GM12878 (cell line): ENCODE measurements around the gene ATOH7. TPM values are rescaled to one million over a fixed set of nuclear protein-coding genes. Genes with fewer than 3 reads are reported as not detected.

Source experiments
- ATAC-seq: fragments of 200-7000 bp; cut with Tn5 transposase; 3 replicates; pipeline ENCODE4 v1.9.1; 2020; ENCODE audit warnings: mild to moderate bottlenecking, moderate library complexity
- BruUV-seq: library from RNA; stranded (reverse); fragments of 400-500 nt; replicated peaks from 2 replicates; lab custom pipeline; 2021; lab: Mats Ljungman, UMichigan
- CTCF ChIA-PET: fragments of 300-600 bp; sonication (Branson Sonifier 250); formaldehyde crosslinking; extraction: SDS; loops from one replicate; lab custom pipeline; 2021; ENCODE audit warnings: inconsistent platforms; lab: Yijun Ruan, JAX
- POLR2A ChIA-PET: fragments of 350-600 bp; formaldehyde crosslinking; extraction: SDS; loops from one replicate; lab custom pipeline; 2021; ENCODE audit warnings: inconsistent platforms; lab: Charles Lee
- RAD21 ChIA-PET: fragments of 300-600 bp; sonication (Branson Sonifier 250); formaldehyde crosslinking; loops from one replicate; lab custom pipeline; 2023; ENCODE audit warnings: antibody characterized with exemption; ENCODE audit not compliant: unreplicated experiment; lab: Charles Lee
- SMC1A ChIA-PET: fragments of 300-600 bp; sonication (Branson Sonifier 250); formaldehyde crosslinking; loops from one replicate; lab custom pipeline; 2023; ENCODE audit not compliant: unreplicated experiment, uncharacterized antibody; lab: Charles Lee
- DNase-seq: peaks from one replicate; pipeline ENCODE4 v3.0.0-alpha.2; 2011; ENCODE audit warnings: low read depth, low spot score
- FAIRE-seq: peaks from 3 replicates; lab custom pipeline; 2011; peaks lifted over from hg19 to GRCh38; lab: Jason Lieb, UNC
- H2AFZ ChIP-seq: 2 replicates; pipeline ENCODE4 v1.6.0; 2011; ENCODE audit warnings: low read depth, low read length, control low read depth; ENCODE audit not compliant: control insufficient read depth
- H3K27ac ChIP-seq: 2 replicates; pipeline ENCODE4 v1.5.1; 2011; ENCODE audit warnings: control low read depth; ENCODE audit not compliant: control insufficient read depth, insufficient read depth
- H3K27me3 ChIP-seq, 2 experiments: replicated peaks in 1 of 2; 2 replicates each; pipeline versions ENCODE4 v1.6.0 to v1.6.1; 2011; ENCODE audit warnings: low read length in 1 of 2; ENCODE audit not compliant: control insufficient read depth in 2 of 2, insufficient read depth in 2 of 2
- H3K36me3 ChIP-seq, 2 experiments: 2 replicates each; pipeline ENCODE4 v1.5.1; 2011; ENCODE audit warnings: low read length in 1 of 2; ENCODE audit not compliant: control insufficient read depth in 2 of 2, insufficient read depth in 2 of 2
- H3K4me1 ChIP-seq: 2 replicates; pipeline ENCODE4 v1.6.1; 2011; ENCODE audit warnings: mild to moderate bottlenecking, low read length, moderate library complexity, mixed read lengths; ENCODE audit not compliant: control insufficient read depth, insufficient read depth
- H3K4me2 ChIP-seq: 2 replicates; pipeline ENCODE4 v1.6.0; 2011; ENCODE audit warnings: control low read depth; ENCODE audit not compliant: control insufficient read depth, insufficient read depth
- H3K4me3 ChIP-seq: fragments of 200-600 bp; sonication (generic); 2 replicates; pipeline ENCODE4 v1.5.1; 2016
- H3K79me2 ChIP-seq: 2 replicates; pipeline ENCODE4 v1.6.0; 2011; ENCODE audit warnings: low read length; ENCODE audit not compliant: control insufficient read depth, insufficient read depth
- H3K9ac ChIP-seq: 2 replicates; pipeline ENCODE4 v1.8.0; 2011; ENCODE audit warnings: low read length, control low read depth, mixed read lengths; ENCODE audit not compliant: control insufficient read depth, insufficient read depth
- H3K9me3 ChIP-seq: replicated peaks from 3 replicates; pipeline ENCODE4 v1.5.1; 2011; ENCODE audit warnings: mild to moderate bottlenecking, low read length; ENCODE audit not compliant: control insufficient read depth, insufficient read depth
- H4K20me1 ChIP-seq: 2 replicates; pipeline ENCODE4 v1.6.0; 2011; ENCODE audit not compliant: control insufficient read depth, insufficient read depth
- ATF2 ChIP-seq: IDR thresholded peaks from 2 replicates; pipeline ENCODE4 v1.6.1; 2012; ENCODE audit warnings: low read length, inconsistent platforms
- CBFB ChIP-seq: IDR thresholded peaks from 2 replicates; pipeline ENCODE4 v1.6.1; 2016; ENCODE audit warnings: antibody characterized with exemption, low read depth
- CEBPZ ChIP-seq: fragments of 150-350 bp; IDR thresholded peaks from 2 replicates; pipeline ENCODE4 v1.6.1; 2016; ENCODE audit warnings: low read depth, low read length
- CHD2 ChIP-seq: IDR thresholded peaks from 2 replicates; pipeline ENCODE4 v1.6.1; 2011; ENCODE audit warnings: low read depth, low read length, improper control_type of control experiment, borderline replicate concordance
- EP300 ChIP-seq, 2 experiments: fragments of 150-350 bp in 1 of 2; IDR thresholded peaks; 2 replicates each; pipeline ENCODE4 v1.6.1; 2011 to 2012; ENCODE audit warnings: low read depth in 2 of 2, low read length in 2 of 2, borderline replicate concordance in 1 of 2, improper control_type of control experiment in 1 of 2, inconsistent platforms in 1 of 2; ENCODE audit not compliant: control insufficient read depth in 1 of 2
- EZH2 ChIP-seq: IDR thresholded peaks from 2 replicates; pipeline ENCODE4 v1.6.1; 2012; ENCODE audit warnings: low read depth, mild to moderate bottlenecking, control low read depth, inconsistent platforms, low read length, borderline replicate concordance; ENCODE audit not compliant: control insufficient read depth
- JUND ChIP-seq: IDR thresholded peaks from 2 replicates; pipeline ENCODE4 v1.6.1; 2012; ENCODE audit warnings: low read depth, mild to moderate bottlenecking, low read length, improper control_type of control experiment, moderate library complexity
- MLLT1 ChIP-seq: fragments of 450-650 bp; IDR thresholded peaks from 2 replicates; pipeline ENCODE4 v1.6.1; 2016; ENCODE audit warnings: mild to moderate bottlenecking
- NFXL1 ChIP-seq: fragments of 450-650 bp; IDR thresholded peaks from 2 replicates; pipeline ENCODE4 v1.6.1; 2017; ENCODE audit warnings: antibody characterized with exemption, mild to moderate bottlenecking, borderline replicate concordance
- NR2C2 ChIP-seq: IDR thresholded peaks from 2 replicates; pipeline ENCODE4 v1.6.1; 2011; ENCODE audit warnings: borderline replicate concordance, low read depth; ENCODE audit not compliant: control insufficient read depth, insufficient read length
- POLR2A ChIP-seq: IDR thresholded peaks from 2 replicates; pipeline ENCODE4 v1.6.1; 2011; ENCODE audit warnings: low read depth, mild to moderate bottlenecking, low read length
- SPI1 ChIP-seq: IDR thresholded peaks from 2 replicates; pipeline ENCODE4 v1.6.1; 2011; ENCODE audit warnings: low read depth, mild to moderate bottlenecking, low read length, moderate library complexity, borderline replicate concordance; ENCODE audit not compliant: insufficient read depth
- WRNIP1 ChIP-seq: IDR thresholded peaks from 2 replicates; pipeline ENCODE4 v1.6.1; 2011; ENCODE audit warnings: low read depth, low read length, improper control_type of control experiment, borderline replicate concordance
- ZBTB4 ChIP-seq: fragments of 450-650 bp; formaldehyde crosslinking; IDR thresholded peaks from 2 replicates; pipeline ENCODE4 v1.4.0; 2022; ENCODE audit warnings: mild to moderate bottlenecking, moderate library complexity
- ZNF24 ChIP-seq: fragments of 450-650 bp; IDR thresholded peaks from 2 replicates; pipeline ENCODE4 v1.6.1; 2017; ENCODE audit warnings: antibody characterized with exemption, mild to moderate bottlenecking
- WGBS: methylation state at CpG from one replicate; pipeline ENCODE4 v1.1.6; 2016; ENCODE audit warnings: low lambda C conversion rate; ENCODE audit not compliant: insufficient replicate concordance, insufficient coverage; ENCODE audit errors: missing lambda C conversion rate; 5-methylcytosine and 5-hydroxymethylcytosine counted together
- in situ Hi-C: fragments of 300-500 bp; cut with MboI; formaldehyde crosslinking; loops from 9 replicates; pipeline ENCODE4 v1.14.3; 2018; ENCODE audit warnings: mixed read lengths
- intact Hi-C: fragments of 100-400 bp; cut with micrococcal nuclease; formaldehyde crosslinking; loops from one replicate; pipeline ENCODE4 v1.14.2; 2022; ENCODE audit not compliant: unreplicated experiment
- polyA plus RNA-seq, 11 experiments: library from polyadenylated mRNA; depleted of rRNA in 4 of 11; unstranded in 6 of 11; stranded (reverse) in 5 of 11; fragments of >200 nt; fragmentation: Nextera tagmentation in 4 of 11; fragmentation: Illumina TruSeq in 1 of 11; extraction: Ambion mirVana in 4 of 11; extraction: Trizol in 1 of 11; gene quantifications; 1 replicate in 1 of 11; 2 replicates in 10 of 11; pipeline versions ENCODE4 v1.2.1 to v1.2.3, GENCODE V29; 2011 to 2016; ENCODE audit warnings: inconsistent platforms in 2 of 11, missing spikeins in 2 of 11, low read depth in 1 of 11
- total RNA-seq, 4 experiments: library from RNA; depleted of rRNA in 3 of 4; stranded (reverse); fragments of >200 nt in 3 of 4; fragmentation: Illumina TruSeq in 1 of 4; extraction: Trizol in 1 of 4; gene quantifications; 2 replicates each; pipeline versions ENCODE4 v1.2.1 to v1.2.3, GENCODE V29; 2013 to 2021

Gene ATOH7
- total and polyA plus RNA-seq, 10 of the 15 experiments (the other 5 are each of a cell fraction or from before 2014, with no cell fraction given), result not detected

GRCh38 chr10:68251151-68251550 lies 19.2 kb upstream of the ATOH7 start:
- ATAC-seq, result no peak
- H3K27ac ChIP-seq, result no peak overlapping the region
- no peaks in the 10 kb centered on the region for H3K9me3 ChIP-seq
- peaks cover 7% of the 10 kb centered on the region for H3K4me1 ChIP-seq
- no peak for FAIRE-seq
- ChIA-PET RAD21 (no interaction called here), CTCF (interaction anchor here (1.0 to 2.3 kb wide), 3 partner anchors 21 to 51 kb away, joined by 3 to 7 read pairs (median 3); no protein-coding TSS in a partner anchor), POLR2A (interaction anchor here (0.6 kb wide), 1 partner anchor 58 kb away, joined by 3 read pairs; no protein-coding TSS in a partner anchor), SMC1A (interaction anchor here (1.3 to 1.4 kb wide), 2 partner anchors 34 to 49 kb away, joined by 3 to 4 read pairs; no protein-coding TSS in a partner anchor)
- intact Hi-C loops, result no loop called here
- H3K79me2 ChIP-seq, result no peaks in the 10 kb centered on the region
- H2AFZ ChIP-seq, result no peak overlapping the region
- no peak overlapping the region for H3K4me3 ChIP-seq
- no peak overlapping the region for H3K9ac ChIP-seq
- H4K20me1 ChIP-seq, result no peaks in the 10 kb centered on the region
- BruUV-seq, result no TSS peak
- no peaks in the 10 kb centered on the region for H3K27me3 ChIP-seq
- DNase-seq, result no peak
- in situ Hi-C loops, result no loop called here
- no peaks in the 10 kb centered on the region for H3K36me3 ChIP-seq
- no peak overlapping the region for H3K4me2 ChIP-seq
- 91% methylated on average over 7 of the region's 7 CpGs for WGBS
- TF ChIP-seq WRNIP1 (no peak), POLR2A (no peak), NFXL1 (no peak), CHD2 (no peak), SPI1 (no peak), EZH2 (no peak), ATF2 (no peak), ZNF24 (no peak), CEBPZ (no peak), JUND (no peak), ZBTB4 (CRISPR knock-in tag) (no peak), CBFB (no peak), EP300 (IDR thresholded peaks at IDR 0.05; ENCODE audit: borderline replicate concordance in 1 of 2, control insufficient read depth in 1 of 2, low read depth in 2 of 2, low read length in 2 of 2) (no peak), MLLT1 (no peak), NR2C2 (no peak)
